Measurements from ENCODE around the gene PDGFB.

DNA sequence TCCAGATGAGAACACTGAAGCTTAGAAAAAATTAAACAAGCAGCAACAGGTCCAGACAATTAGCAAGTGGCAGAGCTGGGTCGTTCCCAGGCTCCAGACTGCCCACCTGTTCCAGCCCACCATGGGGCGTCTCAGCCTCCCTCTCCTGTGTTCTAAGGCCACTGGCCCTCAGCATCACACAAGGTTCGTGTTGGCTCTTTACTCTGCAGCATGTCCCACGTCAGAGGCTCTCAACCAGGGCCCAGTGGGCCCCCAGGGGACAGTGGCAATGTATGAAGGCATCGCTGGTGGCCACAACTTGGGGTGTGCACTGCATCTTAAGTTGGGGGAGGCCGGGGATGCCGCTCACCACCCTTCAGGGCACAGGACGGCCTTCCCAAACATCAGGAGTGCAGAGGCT, 6.2 kb downstream of the PDGFB start:
- TF ChIP-seq POLR2AphosphoS5 (IDR thresholded peaks at IDR 0.05; ENCODE audit: low read depth, low read length) (no peak), TAF1 (IDR thresholded peaks at IDR 0.05; ENCODE audit: borderline replicate concordance, insufficient read depth, low read length) (no peak)
- TF ChIP-seq, protein P1, sequence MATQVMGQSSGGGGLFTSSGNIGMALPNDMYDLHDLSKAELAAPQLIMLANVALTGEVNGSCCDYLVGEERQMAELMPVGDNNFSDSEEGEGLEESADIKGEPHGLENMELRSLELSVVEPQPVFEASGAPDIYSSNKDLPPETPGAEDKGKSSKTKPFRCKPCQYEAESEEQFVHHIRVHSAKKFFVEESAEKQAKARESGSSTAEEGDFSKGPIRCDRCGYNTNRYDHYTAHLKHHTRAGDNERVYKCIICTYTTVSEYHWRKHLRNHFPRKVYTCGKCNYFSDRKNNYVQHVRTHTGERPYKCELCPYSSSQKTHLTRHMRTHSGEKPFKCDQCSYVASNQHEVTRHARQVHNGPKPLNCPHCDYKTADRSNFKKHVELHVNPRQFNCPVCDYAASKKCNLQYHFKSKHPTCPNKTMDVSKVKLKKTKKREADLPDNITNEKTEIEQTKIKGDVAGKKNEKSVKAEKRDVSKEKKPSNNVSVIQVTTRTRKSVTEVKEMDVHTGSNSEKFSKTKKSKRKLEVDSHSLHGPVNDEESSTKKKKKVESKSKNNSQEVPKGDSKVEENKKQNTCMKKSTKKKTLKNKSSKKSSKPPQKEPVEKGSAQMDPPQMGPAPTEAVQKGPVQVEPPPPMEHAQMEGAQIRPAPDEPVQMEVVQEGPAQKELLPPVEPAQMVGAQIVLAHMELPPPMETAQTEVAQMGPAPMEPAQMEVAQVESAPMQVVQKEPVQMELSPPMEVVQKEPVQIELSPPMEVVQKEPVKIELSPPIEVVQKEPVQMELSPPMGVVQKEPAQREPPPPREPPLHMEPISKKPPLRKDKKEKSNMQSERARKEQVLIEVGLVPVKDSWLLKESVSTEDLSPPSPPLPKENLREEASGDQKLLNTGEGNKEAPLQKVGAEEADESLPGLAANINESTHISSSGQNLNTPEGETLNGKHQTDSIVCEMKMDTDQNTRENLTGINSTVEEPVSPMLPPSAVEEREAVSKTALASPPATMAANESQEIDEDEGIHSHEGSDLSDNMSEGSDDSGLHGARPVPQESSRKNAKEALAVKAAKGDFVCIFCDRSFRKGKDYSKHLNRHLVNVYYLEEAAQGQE (IDR thresholded peaks at IDR 0.05; ENCODE audit: insufficient read depth in 1 of 2, low read depth in 2 of 2, low read length in 2 of 2) = no peak
